WTC11 (cell line): ENCODE measurements around the gene CS. TPM values are rescaled to one million over a fixed set of nuclear protein-coding genes. Genes with fewer than 3 reads are reported as not detected.
"Not testable (repeated sequence)": the region's sequence is repeated elsewhere in the genome, so short reads cannot be mapped to it uniquely, and the experiment has no call there.

Source experiments
- ATAC-seq: fragments of 200-7000 bp; cut with Tn5 transposase; 2 replicates; pipeline ENCODE4 v1.10.0; 2021; ENCODE audit warnings: mild to moderate bottlenecking, moderate library complexity
- CTCF ChIA-PET: fragments of 300-600 bp; sonication (Branson Sonifier 250); formaldehyde crosslinking; loops from one replicate; lab custom pipeline; 2021; ENCODE audit warnings: antibody characterized with exemption; lab: Charles Lee
- POLR2A ChIA-PET: fragments of 350-600 bp; sonication (Branson Sonifier 250); formaldehyde crosslinking; loops from one replicate; lab custom pipeline; 2021; ENCODE audit warnings: antibody characterized with exemption; lab: Charles Lee
- DNase-seq: peaks from one replicate; pipeline ENCODE4 v3.0.0; 2021; ENCODE audit warnings: low spot score
- H3K27ac Mint-ChIP-seq: 2 replicates; pipeline ENCODE4 v1.8.0; 2021; ENCODE audit warnings: mixed read lengths
- H3K27me3 Mint-ChIP-seq: 2 replicates; pipeline ENCODE4 v1.8.0; 2021; ENCODE audit warnings: low read depth, mild to moderate bottlenecking, moderate library complexity, mixed read lengths
- H3K36me3 Mint-ChIP-seq: 2 replicates; pipeline ENCODE4 v1.8.0; 2021; ENCODE audit warnings: mixed read lengths
- H3K4me1 Mint-ChIP-seq: 2 replicates; pipeline ENCODE4 v1.8.0; 2022; ENCODE audit warnings: mixed read lengths
- H3K4me3 Mint-ChIP-seq: 2 replicates; pipeline ENCODE4 v1.8.0; 2021; ENCODE audit warnings: mild to moderate bottlenecking, moderate library complexity, mixed read lengths
- H3K9me3 Mint-ChIP-seq: 2 replicates; pipeline ENCODE4 v1.8.0; 2021; ENCODE audit warnings: mixed read lengths
- FOXP1 ChIP-seq: sonication (generic); formaldehyde crosslinking; IDR thresholded peaks from 2 replicates; pipeline ENCODE4 v1.8.0; 2022; ENCODE audit warnings: missing genetic modification reagents, mild to moderate bottlenecking, moderate library complexity, borderline replicate concordance
- RORB ChIP-seq: fragments of 250-450 bp; sonication (Bioruptor Pico); IDR thresholded peaks from 2 replicates; pipeline ENCODE4 v1.9.0; 2021; ENCODE audit warnings: mild to moderate bottlenecking
- SMAD3 ChIP-seq: sonication (generic); formaldehyde crosslinking; IDR thresholded peaks from 2 replicates; pipeline ENCODE4 v1.8.0; 2022; ENCODE audit warnings: missing genetic modification reagents, mild to moderate bottlenecking, borderline replicate concordance
- ZBTB21 ChIP-seq: sonication (generic); formaldehyde crosslinking; IDR thresholded peaks from 2 replicates; pipeline ENCODE4 v1.8.1; 2023; ENCODE audit warnings: mild to moderate bottlenecking, missing genetic modification reagents, borderline replicate concordance
- ZNF396 ChIP-seq: fragments of 250-450 bp; sonication (Bioruptor Pico); IDR thresholded peaks from 2 replicates; pipeline ENCODE4 v1.8.0; 2021; ENCODE audit warnings: mild to moderate bottlenecking, moderate library complexity, borderline replicate concordance
- total RNA-seq: library from RNA; stranded (reverse); gene quantifications from 3 replicates; pipeline ENCODE4 v1.2.3, GENCODE V29; 2021
- TF ChIP-seq, protein P1 (sequence below): sonication (generic); formaldehyde crosslinking; IDR thresholded peaks from 2 replicates; pipeline ENCODE4 v1.8.0; 2023; ENCODE audit warnings: mild to moderate bottlenecking, missing genetic modification reagents
- TF ChIP-seq, protein P2 (sequence below): fragments of 250-450 bp; sonication (Bioruptor Pico); IDR thresholded peaks from 2 replicates; pipeline ENCODE4 v2.1.2; 2022; ENCODE audit warnings: mild to moderate bottlenecking, moderate library complexity
- TF ChIP-seq, protein P3 (sequence below): sonication (generic); formaldehyde crosslinking; IDR thresholded peaks from 2 replicates; pipeline ENCODE4 v1.8.1; 2023; ENCODE audit warnings: mild to moderate bottlenecking, missing genetic modification reagents
- TF ChIP-seq, protein P4 (sequence below): sonication (generic); formaldehyde crosslinking; IDR thresholded peaks from 2 replicates; pipeline ENCODE4 v1.8.0; 2022; ENCODE audit warnings: mild to moderate bottlenecking, missing genetic modification reagents
- TF ChIP-seq, protein P5 (sequence below): fragments of 200-600 bp; IDR thresholded peaks from 2 replicates; pipeline ENCODE4 v1.8.0; 2022; ENCODE audit warnings: antibody characterized with exemption

The CS gene
- total RNA-seq, 1 experiment from 2014 or later, result 275 TPM

DNA sequence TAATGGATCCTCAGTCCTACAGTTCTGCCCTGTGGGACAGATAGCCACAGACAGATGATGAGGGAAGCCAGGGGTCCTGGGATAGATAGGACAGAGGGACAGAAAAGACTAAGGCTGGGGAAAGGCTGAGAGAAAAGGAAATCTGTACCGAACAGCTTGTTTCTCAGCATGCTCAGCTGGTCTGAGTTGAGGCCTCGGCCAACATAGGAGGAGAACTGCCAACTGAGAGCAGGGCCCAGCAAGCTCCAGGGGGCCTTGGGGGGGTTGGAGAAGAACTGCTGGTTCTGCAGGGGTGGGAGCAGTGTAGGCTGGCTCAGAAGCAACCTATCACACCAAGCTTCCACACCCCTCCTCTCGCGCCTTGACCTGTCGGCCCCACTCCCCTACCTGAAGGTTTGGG is 48.6 kb upstream of the CS start (continued):
- TF ChIP-seq ZBTB21, result no peak
- TF ChIP-seq, protein P1, sequence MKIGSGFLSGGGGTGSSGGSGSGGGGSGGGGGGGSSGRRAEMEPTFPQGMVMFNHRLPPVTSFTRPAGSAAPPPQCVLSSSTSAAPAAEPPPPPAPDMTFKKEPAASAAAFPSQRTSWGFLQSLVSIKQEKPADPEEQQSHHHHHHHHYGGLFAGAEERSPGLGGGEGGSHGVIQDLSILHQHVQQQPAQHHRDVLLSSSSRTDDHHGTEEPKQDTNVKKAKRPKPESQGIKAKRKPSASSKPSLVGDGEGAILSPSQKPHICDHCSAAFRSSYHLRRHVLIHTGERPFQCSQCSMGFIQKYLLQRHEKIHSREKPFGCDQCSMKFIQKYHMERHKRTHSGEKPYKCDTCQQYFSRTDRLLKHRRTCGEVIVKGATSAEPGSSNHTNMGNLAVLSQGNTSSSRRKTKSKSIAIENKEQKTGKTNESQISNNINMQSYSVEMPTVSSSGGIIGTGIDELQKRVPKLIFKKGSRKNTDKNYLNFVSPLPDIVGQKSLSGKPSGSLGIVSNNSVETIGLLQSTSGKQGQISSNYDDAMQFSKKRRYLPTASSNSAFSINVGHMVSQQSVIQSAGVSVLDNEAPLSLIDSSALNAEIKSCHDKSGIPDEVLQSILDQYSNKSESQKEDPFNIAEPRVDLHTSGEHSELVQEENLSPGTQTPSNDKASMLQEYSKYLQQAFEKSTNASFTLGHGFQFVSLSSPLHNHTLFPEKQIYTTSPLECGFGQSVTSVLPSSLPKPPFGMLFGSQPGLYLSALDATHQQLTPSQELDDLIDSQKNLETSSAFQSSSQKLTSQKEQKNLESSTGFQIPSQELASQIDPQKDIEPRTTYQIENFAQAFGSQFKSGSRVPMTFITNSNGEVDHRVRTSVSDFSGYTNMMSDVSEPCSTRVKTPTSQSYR (CRISPR knock-in tag), result no peak
- TF ChIP-seq, protein P2, sequence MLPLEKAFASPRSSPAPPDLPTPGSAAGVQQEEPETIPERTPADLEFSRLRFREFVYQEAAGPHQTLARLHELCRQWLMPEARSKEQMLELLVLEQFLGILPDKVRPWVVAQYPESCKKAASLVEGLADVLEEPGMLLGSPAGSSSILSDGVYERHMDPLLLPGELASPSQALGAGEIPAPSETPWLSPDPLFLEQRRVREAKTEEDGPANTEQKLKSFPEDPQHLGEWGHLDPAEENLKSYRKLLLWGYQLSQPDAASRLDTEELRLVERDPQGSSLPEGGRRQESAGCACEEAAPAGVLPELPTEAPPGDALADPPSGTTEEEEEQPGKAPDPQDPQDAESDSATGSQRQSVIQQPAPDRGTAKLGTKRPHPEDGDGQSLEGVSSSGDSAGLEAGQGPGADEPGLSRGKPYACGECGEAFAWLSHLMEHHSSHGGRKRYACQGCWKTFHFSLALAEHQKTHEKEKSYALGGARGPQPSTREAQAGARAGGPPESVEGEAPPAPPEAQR (CRISPR knock-in tag), result no peak
- TF ChIP-seq, protein P3, sequence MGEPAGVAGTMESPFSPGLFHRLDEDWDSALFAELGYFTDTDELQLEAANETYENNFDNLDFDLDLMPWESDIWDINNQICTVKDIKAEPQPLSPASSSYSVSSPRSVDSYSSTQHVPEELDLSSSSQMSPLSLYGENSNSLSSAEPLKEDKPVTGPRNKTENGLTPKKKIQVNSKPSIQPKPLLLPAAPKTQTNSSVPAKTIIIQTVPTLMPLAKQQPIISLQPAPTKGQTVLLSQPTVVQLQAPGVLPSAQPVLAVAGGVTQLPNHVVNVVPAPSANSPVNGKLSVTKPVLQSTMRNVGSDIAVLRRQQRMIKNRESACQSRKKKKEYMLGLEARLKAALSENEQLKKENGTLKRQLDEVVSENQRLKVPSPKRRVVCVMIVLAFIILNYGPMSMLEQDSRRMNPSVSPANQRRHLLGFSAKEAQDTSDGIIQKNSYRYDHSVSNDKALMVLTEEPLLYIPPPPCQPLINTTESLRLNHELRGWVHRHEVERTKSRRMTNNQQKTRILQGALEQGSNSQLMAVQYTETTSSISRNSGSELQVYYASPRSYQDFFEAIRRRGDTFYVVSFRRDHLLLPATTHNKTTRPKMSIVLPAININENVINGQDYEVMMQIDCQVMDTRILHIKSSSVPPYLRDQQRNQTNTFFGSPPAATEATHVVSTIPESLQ (CRISPR knock-in tag), result no peak
- TF ChIP-seq SMAD3 (CRISPR knock-in tag), result no peak
- no peak for TF ChIP-seq ZNF396 (CRISPR knock-in tag)
- TF ChIP-seq, all 79 proteins: peak for 0

DNA sequence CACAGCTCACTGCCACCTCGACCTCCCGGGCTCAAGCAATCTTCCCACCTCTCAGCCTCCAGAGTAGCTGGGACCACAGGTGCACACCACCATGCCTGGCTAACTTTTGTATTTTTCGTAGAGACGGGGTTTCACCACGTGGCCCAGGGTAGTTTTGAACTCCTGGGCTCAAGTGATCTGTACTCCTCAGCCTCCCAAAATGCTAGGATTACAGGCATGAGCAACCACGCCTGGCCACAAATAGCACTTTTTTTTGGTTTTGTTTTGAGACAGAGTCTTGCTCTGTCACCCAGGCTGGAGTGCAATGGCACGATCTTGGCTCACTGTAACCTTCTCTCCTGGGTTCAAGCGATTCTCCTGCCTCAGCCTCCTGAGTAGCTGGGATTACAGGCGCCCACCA is 47.1 kb upstream of the CS start:
- Mint-ChIP-seq H3K27ac (peak overlapping the region; percentile 60; the same call in 1 of the 2 replicates), H3K36me3 (peaks cover 55% of the 10 kb centered on the region)
- H3K27me3 Mint-ChIP-seq, H3K4me3 Mint-ChIP-seq, H3K9me3 Mint-ChIP-seq, ATAC-seq, H3K4me1 Mint-ChIP-seq, DNase-seq: not testable (repeated sequence)
- ChIA-PET CTCF (interaction anchor here (0.6 to 4.2 kb wide), 12 partner anchors 11 to 254 kb away, joined by 3 to 24 read pairs (median 4); partner anchors contain the start of genes CNPY2, PAN2, SMARCC2 and STAT2), POLR2A (interaction anchor here (0.7 kb wide), 1 partner anchor 658 kb away, joined by 3 read pairs; no protein-coding TSS in a partner anchor)

DNA sequence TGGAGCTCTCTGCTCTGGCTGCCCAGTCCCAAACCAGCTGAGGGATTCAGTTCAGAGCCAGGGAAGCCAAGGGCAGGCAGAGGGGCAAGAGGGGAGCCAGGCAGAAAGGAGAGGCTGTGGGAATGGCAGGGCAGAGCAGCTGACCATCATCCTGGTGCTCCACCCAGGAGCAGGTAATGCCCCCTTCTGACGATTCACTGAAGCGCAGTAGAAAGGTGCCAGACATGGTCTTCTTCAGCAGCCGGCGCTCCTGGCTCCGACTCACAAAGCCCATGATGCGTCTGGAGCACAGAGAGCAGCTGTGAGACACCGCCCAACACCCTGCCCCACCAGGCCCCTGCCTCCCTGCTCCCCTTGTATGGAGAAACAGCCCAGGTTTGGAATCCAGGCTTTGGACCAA is 46.5 kb upstream of the CS start:
- H3K27me3 Mint-ChIP-seq, result no peaks in the 10 kb centered on the region

More for the DNA sequence above, 46.5 kb upstream of the CS start:
- Mint-ChIP-seq H3K9me3 (no peaks in the 10 kb centered on the region), H3K36me3 (peaks cover 55% of the 10 kb centered on the region), H3K4me3 (no peak overlapping the region), H3K27ac (peak overlapping the region; percentile 60; the same call in 1 of the 2 replicates), H3K4me1 (no peaks in the 10 kb centered on the region)
- peak; percentile 62 for DNase-seq
- ATAC-seq, result peak; percentile 88
- POLR2A ChIA-PET, result interaction anchor here (0.7 kb wide), 1 partner anchor 32 kb away, joined by 3 read pairs; no protein-coding TSS in a partner anchor
- TF ChIP-seq, protein P4, sequence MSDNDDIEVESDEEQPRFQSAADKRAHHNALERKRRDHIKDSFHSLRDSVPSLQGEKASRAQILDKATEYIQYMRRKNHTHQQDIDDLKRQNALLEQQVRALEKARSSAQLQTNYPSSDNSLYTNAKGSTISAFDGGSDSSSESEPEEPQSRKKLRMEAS, result no peak
- TF ChIP-seq FOXP1 (CRISPR knock-in tag), result no peak
- TF ChIP-seq, protein P5, sequence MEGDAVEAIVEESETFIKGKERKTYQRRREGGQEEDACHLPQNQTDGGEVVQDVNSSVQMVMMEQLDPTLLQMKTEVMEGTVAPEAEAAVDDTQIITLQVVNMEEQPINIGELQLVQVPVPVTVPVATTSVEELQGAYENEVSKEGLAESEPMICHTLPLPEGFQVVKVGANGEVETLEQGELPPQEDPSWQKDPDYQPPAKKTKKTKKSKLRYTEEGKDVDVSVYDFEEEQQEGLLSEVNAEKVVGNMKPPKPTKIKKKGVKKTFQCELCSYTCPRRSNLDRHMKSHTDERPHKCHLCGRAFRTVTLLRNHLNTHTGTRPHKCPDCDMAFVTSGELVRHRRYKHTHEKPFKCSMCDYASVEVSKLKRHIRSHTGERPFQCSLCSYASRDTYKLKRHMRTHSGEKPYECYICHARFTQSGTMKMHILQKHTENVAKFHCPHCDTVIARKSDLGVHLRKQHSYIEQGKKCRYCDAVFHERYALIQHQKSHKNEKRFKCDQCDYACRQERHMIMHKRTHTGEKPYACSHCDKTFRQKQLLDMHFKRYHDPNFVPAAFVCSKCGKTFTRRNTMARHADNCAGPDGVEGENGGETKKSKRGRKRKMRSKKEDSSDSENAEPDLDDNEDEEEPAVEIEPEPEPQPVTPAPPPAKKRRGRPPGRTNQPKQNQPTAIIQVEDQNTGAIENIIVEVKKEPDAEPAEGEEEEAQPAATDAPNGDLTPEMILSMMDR, result 0 out of 2 replicates have a peak, but pooled peaks have one; percentile 17
- no peak for TF ChIP-seq RORB (CRISPR knock-in tag)
- TF ChIP-seq, protein P1 (CRISPR knock-in tag), result no peak
- CTCF ChIA-PET, result interaction anchor here (0.6 to 4.2 kb wide), 12 partner anchors 11 to 255 kb away, joined by 3 to 24 read pairs (median 4); partner anchors contain the start of genes CNPY2, PAN2, SMARCC2 and STAT2
